Measurements from ENCODE around the gene EFNA1. TPM values are rescaled to one million over a fixed set of nuclear protein-coding genes. Genes with fewer than 3 reads are reported as not detected.

EFNA1 gene
- total and polyA plus RNA-seq, 2 of the 13 experiments (the other 11 are each of a cell fraction or from before 2014, with no cell fraction given): 81.8 to 874 TPM

- TF ChIP-seq SYNCRIP (IDR thresholded peaks at IDR 0.05; ENCODE audit: insufficient read depth, low read depth, low read length): no peak
- 0 out of 2 replicates have a peak, but pooled peaks have one; percentile 25 for TF ChIP-seq TRIM24 (CRISPR knock-in tag; IDR thresholded peaks at IDR 0.05)
- peak; percentile 24 for TF ChIP-seq ASH2L (IDR thresholded peaks at IDR 0.05; ENCODE audit: insufficient read length, low read depth, low read length)
- peak in 1 of 2 experiments; percentile 86; a peak in 2 of 4 replicates for TF ChIP-seq KLF16 (CRISPR knock-in tag; IDR thresholded peaks at IDR 0.05)
- TF ChIP-seq MIER3 (CRISPR knock-in tag; IDR thresholded peaks at IDR 0.05; ENCODE audit: borderline replicate concordance): peak; percentile 90; the same call in 1 of the 2 replicates
- TF ChIP-seq RBAK (CRISPR knock-in tag; IDR thresholded peaks at IDR 0.05): no peak
- TF ChIP-seq ATM (IDR thresholded peaks at IDR 0.05; ENCODE audit: borderline replicate concordance): no peak
- no peak for TF ChIP-seq TBP (CRISPR knock-in tag; IDR thresholded peaks at IDR 0.05)
- peak; percentile 96 for TF ChIP-seq ZNF263 (CRISPR knock-in tag; IDR thresholded peaks at IDR 0.05)
- no peak for TF ChIP-seq ZNF550 (CRISPR knock-in tag; IDR thresholded peaks at IDR 0.05; ENCODE audit: borderline replicate concordance)
- TF ChIP-seq TOE1 (CRISPR knock-in tag; IDR thresholded peaks at IDR 0.05): no peak
- no peak for TF ChIP-seq ZNF468 (CRISPR knock-in tag; IDR thresholded peaks at IDR 0.05)
- TF ChIP-seq ZNF326 (CRISPR knock-in tag; IDR thresholded peaks at IDR 0.05; ENCODE audit: borderline replicate concordance): no peak
- TF ChIP-seq POLR2AphosphoS2 (IDR thresholded peaks at IDR 0.05; ENCODE audit: low read depth, low read length): no peak
- no peak for TF ChIP-seq U2AF1 (optimal IDR thresholded peaks at IDR 0.05; ENCODE audit: low read depth, low read length)
- no peak for TF ChIP-seq ZNF451 (CRISPR knock-in tag; IDR thresholded peaks at IDR 0.05)
- no peak for TF ChIP-seq ZBTB49 (CRISPR knock-in tag; IDR thresholded peaks at IDR 0.05; ENCODE audit: borderline replicate concordance)
- peak; percentile 62 for TF ChIP-seq BCL6 (CRISPR knock-in tag; IDR thresholded peaks at IDR 0.05)
- TF ChIP-seq ZSCAN29 (CRISPR knock-in tag; conservative IDR thresholded peaks at IDR 0.05): no peak
- no peak for TF ChIP-seq DPF2 (CRISPR knock-in tag; IDR thresholded peaks at IDR 0.05; ENCODE audit: borderline replicate concordance, low read depth)
- peak; percentile 34; the same call in 1 of the 2 replicates for TF ChIP-seq ZNF619 (CRISPR knock-in tag; IDR thresholded peaks at IDR 0.05)
- peak; percentile 50; the same call in 1 of the 2 replicates for TF ChIP-seq ZNF652 (CRISPR knock-in tag; IDR thresholded peaks at IDR 0.05; ENCODE audit: borderline replicate concordance, low read depth)
- TF ChIP-seq SIN3A (IDR thresholded peaks at IDR 0.05; ENCODE audit: borderline replicate concordance, low read depth, low read length): peak; percentile 70; the same call in 1 of the 2 replicates
- TF ChIP-seq ZNF782 (CRISPR knock-in tag; IDR thresholded peaks at IDR 0.05; ENCODE audit: borderline replicate concordance): no peak; the same call in 1 of the 2 replicates
- no peak for TF ChIP-seq ZBTB10 (CRISPR knock-in tag; IDR thresholded peaks at IDR 0.05; ENCODE audit: borderline replicate concordance)
Observed at GRCh38 chr1:155091071-155092051, 36.3 kb upstream of the EFNA1 start (continued).

Measured in HepG2 (cell line).